ENCODE measurements around the gene KDM1A.

DNA sequence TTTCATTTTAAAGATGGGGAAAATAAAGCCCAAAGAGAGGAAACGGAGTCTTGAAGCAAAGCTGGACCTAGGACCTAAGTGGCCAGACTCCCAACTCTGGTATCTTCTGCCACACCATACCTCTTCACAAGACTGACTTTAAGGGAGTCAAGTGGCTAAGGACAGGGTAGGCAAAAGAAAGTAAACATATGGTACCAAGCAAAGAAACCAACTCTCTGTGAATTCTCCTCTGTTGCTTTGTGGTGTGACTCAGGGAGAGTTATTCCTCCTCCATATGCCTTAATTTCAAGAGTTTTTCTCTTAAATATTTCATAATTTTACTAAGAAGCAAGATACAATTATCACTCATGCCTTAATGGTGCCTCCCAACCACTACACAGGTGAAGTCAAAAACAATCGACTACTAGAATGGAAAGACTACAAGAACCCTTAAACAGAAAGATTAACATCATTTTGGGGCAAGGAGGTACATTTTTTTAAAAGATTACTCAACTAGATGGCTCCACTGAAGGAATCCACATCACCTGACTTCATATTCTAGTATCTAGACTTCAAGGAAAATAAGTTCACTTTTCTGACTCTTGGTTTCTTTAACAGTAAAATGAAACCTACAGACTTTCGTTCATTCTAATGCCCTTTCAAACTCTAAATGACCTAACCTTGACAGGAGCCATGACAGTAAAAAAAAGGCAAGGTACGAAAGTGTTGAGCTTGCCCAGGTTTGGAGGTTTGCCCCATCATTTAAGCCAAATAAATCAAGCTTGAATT lies 105.2 kb downstream of the KDM1A start:
- no peak for TF ChIP-seq CTCF (IDR thresholded peaks at IDR 0.05)
- no peak for TF ChIP-seq POLR2A (IDR thresholded peaks at IDR 0.05)
